Panc1 (cell line): Measurements from ENCODE around the gene DUSP16. TPM values are rescaled to one million over a fixed set of nuclear protein-coding genes. Genes with fewer than 3 reads are reported as not detected.

Source experiments
- ATAC-seq: fragments of 200-7000 bp; cut with Tn5 transposase; 2 replicates; pipeline ENCODE4 v1.9.1; 2020; ENCODE audit warnings: mild to moderate bottlenecking, moderate library complexity
- BruUV-seq: library from RNA; stranded (reverse); fragments of 400-500 nt; replicated peaks from 2 replicates; lab custom pipeline; 2021; lab: Mats Ljungman, UMichigan
- CTCF ChIA-PET: fragments of 300-600 bp; sonication (Branson Sonifier 250); formaldehyde crosslinking; loops from one replicate; lab custom pipeline; 2022; ENCODE audit warnings: antibody characterized with exemption; lab: Charles Lee
- POLR2A ChIA-PET: fragments of 300-600 bp; sonication (Branson Sonifier 250); formaldehyde crosslinking; loops from one replicate; lab custom pipeline; 2022; ENCODE audit warnings: antibody characterized with exemption; lab: Charles Lee
- DNase-seq: peaks from one replicate; pipeline ENCODE4 v3.0.0-alpha.2; 2010; ENCODE audit warnings: low read depth, low spot score
- H3K27ac ChIP-seq: 2 replicates; pipeline ENCODE4 v1.5.1; 2011; ENCODE audit warnings: mild to moderate bottlenecking, low read length, inconsistent platforms
- H3K27me3 ChIP-seq: fragments of 200-500 bp; sonication (Bioruptor generic); 2 replicates; pipeline ENCODE4 v1.6.0; 2014; ENCODE audit warnings: low read length, inconsistent platforms; ENCODE audit not compliant: control insufficient read depth, insufficient read depth
- H3K36me3 ChIP-seq: fragments of 200-500 bp; sonication (Bioruptor generic); 2 replicates; pipeline ENCODE4 v1.5.1; 2014; ENCODE audit warnings: inconsistent platforms, mild to moderate bottlenecking, low read length, moderate library complexity; ENCODE audit not compliant: control insufficient read depth, insufficient read depth
- H3K4me1 ChIP-seq: 2 replicates; pipeline ENCODE4 v1.5.1; 2011; ENCODE audit warnings: inconsistent platforms, mild to moderate bottlenecking, low read length, moderate library complexity; ENCODE audit not compliant: control insufficient read depth, insufficient read depth
- H3K4me3 ChIP-seq, 2 experiments: 2 replicates each; pipeline ENCODE4 v1.5.1; 2011 to 2012; ENCODE audit warnings: low read depth in 2 of 2, low read length in 2 of 2, mild to moderate bottlenecking in 2 of 2, inconsistent platforms in 1 of 2, moderate library complexity in 1 of 2
- H3K9me3 ChIP-seq: fragments of 200-500 bp; sonication (Bioruptor generic); 2 replicates; pipeline ENCODE4 v1.5.1; 2014; ENCODE audit warnings: low read depth, mild to moderate bottlenecking, inconsistent platforms, low read length, moderate library complexity; ENCODE audit not compliant: control insufficient read depth, insufficient read depth
- CTCF ChIP-seq: fragments of 450-650 bp; IDR thresholded peaks from 2 replicates; pipeline ENCODE4 v1.5.1; 2017; ENCODE audit warnings: mild to moderate bottlenecking
- POLR2AphosphoS5 ChIP-seq: IDR thresholded peaks from 2 replicates; pipeline ENCODE4 v1.6.1; 2012; ENCODE audit warnings: mild to moderate bottlenecking, low read depth, low read length, moderate library complexity
- SIN3A ChIP-seq: IDR thresholded peaks from 2 replicates; pipeline ENCODE4 v1.6.1; 2012; ENCODE audit warnings: low read depth, mild to moderate bottlenecking, low read length, moderate library complexity, borderline replicate concordance; ENCODE audit not compliant: insufficient read depth
- TCF7L2 ChIP-seq: IDR thresholded peaks from 2 replicates; pipeline ENCODE4 v1.6.1; 2011; ENCODE audit warnings: mild to moderate bottlenecking, low read depth, low read length, inconsistent platforms
- in situ Hi-C: cut with HindIII; loops from 2 replicates; pipeline ENCODE4 v1.10.0; 2016; ENCODE audit warnings: low sequenced_read_pairs, low pct_unique_long_range_greater_than_20kb
- intact Hi-C: fragments of 100-400 bp; cut with micrococcal nuclease; formaldehyde crosslinking; loops from one replicate; pipeline ENCODE4 v1.10.0; 2022; ENCODE audit not compliant: unreplicated experiment
- total RNA-seq: library from RNA; stranded (reverse); gene quantifications from one replicate; pipeline ENCODE4 v1.2.1, GENCODE V29; 2021; ENCODE audit not compliant: unreplicated experiment
- TF ChIP-seq, protein P1 (sequence below), 2 experiments: IDR thresholded peaks; 2 replicates each; pipeline ENCODE4 v1.6.1; 2011 to 2012; ENCODE audit warnings: low read depth in 2 of 2, control low read depth in 1 of 2, low read length in 1 of 2, mild to moderate bottlenecking in 1 of 2, moderate library complexity in 1 of 2; ENCODE audit not compliant: insufficient read depth in 1 of 2

DUSP16 gene
- total RNA-seq, 1 experiment from 2014 or later: 12.9 TPM

GRCh38 chr12:12442548-12443071 is 120.1 kb downstream of the DUSP16 start:
- BruUV-seq: no TSS peak
- in situ Hi-C loops: no loop called here
- CTCF ChIA-PET: no interaction called here

GRCh38 chr12:12441843-12442461 is 120.7 kb downstream of the DUSP16 start:
- ChIA-PET POLR2A (no interaction called here), CTCF (no interaction called here)
- Histone ChIP-seq H3K27ac (no peak overlapping the region), H3K36me3 (no peaks in the 10 kb centered on the region), H3K4me1 (no peaks in the 10 kb centered on the region), H3K27me3 (no peaks in the 10 kb centered on the region), H3K9me3 (no peaks in the 10 kb centered on the region), H3K4me3 (no peak overlapping the region)
- intact Hi-C loops (no loop called here), in situ Hi-C loops (no loop called here)
- BruUV-seq: no TSS peak
- ATAC-seq (no peak), DNase-seq (no peak)
- TF ChIP-seq POLR2AphosphoS5: no peak
- TF ChIP-seq CTCF: no peak
- TF ChIP-seq, protein P1, sequence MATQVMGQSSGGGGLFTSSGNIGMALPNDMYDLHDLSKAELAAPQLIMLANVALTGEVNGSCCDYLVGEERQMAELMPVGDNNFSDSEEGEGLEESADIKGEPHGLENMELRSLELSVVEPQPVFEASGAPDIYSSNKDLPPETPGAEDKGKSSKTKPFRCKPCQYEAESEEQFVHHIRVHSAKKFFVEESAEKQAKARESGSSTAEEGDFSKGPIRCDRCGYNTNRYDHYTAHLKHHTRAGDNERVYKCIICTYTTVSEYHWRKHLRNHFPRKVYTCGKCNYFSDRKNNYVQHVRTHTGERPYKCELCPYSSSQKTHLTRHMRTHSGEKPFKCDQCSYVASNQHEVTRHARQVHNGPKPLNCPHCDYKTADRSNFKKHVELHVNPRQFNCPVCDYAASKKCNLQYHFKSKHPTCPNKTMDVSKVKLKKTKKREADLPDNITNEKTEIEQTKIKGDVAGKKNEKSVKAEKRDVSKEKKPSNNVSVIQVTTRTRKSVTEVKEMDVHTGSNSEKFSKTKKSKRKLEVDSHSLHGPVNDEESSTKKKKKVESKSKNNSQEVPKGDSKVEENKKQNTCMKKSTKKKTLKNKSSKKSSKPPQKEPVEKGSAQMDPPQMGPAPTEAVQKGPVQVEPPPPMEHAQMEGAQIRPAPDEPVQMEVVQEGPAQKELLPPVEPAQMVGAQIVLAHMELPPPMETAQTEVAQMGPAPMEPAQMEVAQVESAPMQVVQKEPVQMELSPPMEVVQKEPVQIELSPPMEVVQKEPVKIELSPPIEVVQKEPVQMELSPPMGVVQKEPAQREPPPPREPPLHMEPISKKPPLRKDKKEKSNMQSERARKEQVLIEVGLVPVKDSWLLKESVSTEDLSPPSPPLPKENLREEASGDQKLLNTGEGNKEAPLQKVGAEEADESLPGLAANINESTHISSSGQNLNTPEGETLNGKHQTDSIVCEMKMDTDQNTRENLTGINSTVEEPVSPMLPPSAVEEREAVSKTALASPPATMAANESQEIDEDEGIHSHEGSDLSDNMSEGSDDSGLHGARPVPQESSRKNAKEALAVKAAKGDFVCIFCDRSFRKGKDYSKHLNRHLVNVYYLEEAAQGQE (IDR thresholded peaks at IDR 0.05; ENCODE audit: insufficient read depth in 1 of 2, low read depth in 2 of 2, low read length in 1 of 2): no peak
- no peak for TF ChIP-seq TCF7L2
- no peak for TF ChIP-seq SIN3A

More at GRCh38 chr12:12442548-12443071, 120.1 kb downstream of the DUSP16 start:
- Histone ChIP-seq H3K9me3 (no peaks in the 10 kb centered on the region), H3K4me3 (no peak overlapping the region), H3K4me1 (no peaks in the 10 kb centered on the region), H3K27me3 (no peaks in the 10 kb centered on the region), H3K27ac (no peak overlapping the region), H3K36me3 (no peaks in the 10 kb centered on the region)
- TF ChIP-seq SIN3A (no peak), CTCF (no peak), TCF7L2 (no peak), POLR2AphosphoS5 (no peak)
- TF ChIP-seq, protein P1 (IDR thresholded peaks at IDR 0.05; ENCODE audit: insufficient read depth in 1 of 2, low read depth in 2 of 2, low read length in 1 of 2): no peak
- intact Hi-C loops: no loop called here
- ATAC-seq (no peak), DNase-seq (no peak)
- POLR2A ChIA-PET: interaction anchor here (0.7 kb wide), 1 partner anchor 12 kb away, joined by 3 read pairs; no protein-coding TSS in a partner anchor
